OCI-LY1 (cell line): ENCODE results near the gene KCNMA1.

Experiments used
- EZH2 ChIP-seq: fragments of 200-600 bp; sonication (generic), shearing (Covaris generic); IDR thresholded peaks from 2 replicates; pipeline ENCODE4 v1.8.0; 2017; ENCODE audit warnings: borderline replicate concordance, mixed run types, mild to moderate bottlenecking, antibody characterized with exemption, low read length, moderate library complexity, mixed read lengths
- TF ChIP-seq, protein P1 (sequence below): fragments of 200-600 bp; sonication (generic), shearing (Covaris generic); IDR thresholded peaks from 2 replicates; pipeline ENCODE4 v1.5.1; 2017; ENCODE audit warnings: mild to moderate bottlenecking, antibody characterized with exemption, low read length, moderate library complexity, mixed read lengths

DNA sequence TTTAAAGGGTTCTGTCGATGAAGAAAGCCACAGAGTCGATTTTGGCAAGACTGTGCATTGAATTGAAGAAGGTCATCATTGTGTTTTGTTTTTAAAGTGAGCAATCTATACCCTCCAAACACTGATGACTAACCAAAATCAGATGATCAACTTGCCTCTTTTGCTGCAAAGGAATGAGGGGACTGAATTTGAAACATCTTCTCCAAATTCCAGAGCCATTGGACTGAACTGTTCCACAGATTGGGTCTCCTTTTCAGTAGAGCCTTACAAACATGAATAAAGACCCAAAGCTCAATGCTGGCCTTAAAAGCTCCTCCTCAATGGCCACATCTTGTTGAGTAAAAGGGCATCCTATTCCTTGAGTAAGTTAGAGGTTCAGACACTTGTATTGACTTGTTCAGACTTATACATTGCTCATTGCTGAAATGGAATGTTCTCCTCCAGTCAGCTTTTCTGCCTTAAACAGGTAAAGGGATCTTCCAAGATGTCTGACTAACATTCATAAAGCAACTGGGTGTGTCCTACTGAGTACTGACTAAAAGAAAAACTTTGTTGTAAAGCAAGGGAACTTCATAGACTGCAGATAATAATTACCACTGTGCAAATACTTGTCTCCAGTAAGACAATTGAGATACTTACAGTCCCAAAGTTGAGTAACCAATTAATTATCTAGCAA is 630.6 kb downstream of the KCNMA1 start:
- TF ChIP-seq, protein P1, sequence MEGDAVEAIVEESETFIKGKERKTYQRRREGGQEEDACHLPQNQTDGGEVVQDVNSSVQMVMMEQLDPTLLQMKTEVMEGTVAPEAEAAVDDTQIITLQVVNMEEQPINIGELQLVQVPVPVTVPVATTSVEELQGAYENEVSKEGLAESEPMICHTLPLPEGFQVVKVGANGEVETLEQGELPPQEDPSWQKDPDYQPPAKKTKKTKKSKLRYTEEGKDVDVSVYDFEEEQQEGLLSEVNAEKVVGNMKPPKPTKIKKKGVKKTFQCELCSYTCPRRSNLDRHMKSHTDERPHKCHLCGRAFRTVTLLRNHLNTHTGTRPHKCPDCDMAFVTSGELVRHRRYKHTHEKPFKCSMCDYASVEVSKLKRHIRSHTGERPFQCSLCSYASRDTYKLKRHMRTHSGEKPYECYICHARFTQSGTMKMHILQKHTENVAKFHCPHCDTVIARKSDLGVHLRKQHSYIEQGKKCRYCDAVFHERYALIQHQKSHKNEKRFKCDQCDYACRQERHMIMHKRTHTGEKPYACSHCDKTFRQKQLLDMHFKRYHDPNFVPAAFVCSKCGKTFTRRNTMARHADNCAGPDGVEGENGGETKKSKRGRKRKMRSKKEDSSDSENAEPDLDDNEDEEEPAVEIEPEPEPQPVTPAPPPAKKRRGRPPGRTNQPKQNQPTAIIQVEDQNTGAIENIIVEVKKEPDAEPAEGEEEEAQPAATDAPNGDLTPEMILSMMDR = no peak
- TF ChIP-seq EZH2 = no peak
